ENCODE results near the gene NRIP1. TPM values are rescaled to one million over a fixed set of nuclear protein-coding genes. Genes with fewer than 3 reads are reported as not detected.

NRIP1 gene
- total and polyA plus RNA-seq, 2 of the 8 experiments (the other 6 are each of a cell fraction or from before 2014, with no cell fraction given) = 1.5 to 9.3 TPM

- WGBS, 2 experiments (ENCODE audit: extremely low coverage in 1 of 2, insufficient coverage in 1 of 2, insufficient read length in 1 of 2, insufficient replicate concordance in 2 of 2, low coverage in 1 of 2, low lambda C conversion rate in 2 of 2, missing lambda C conversion rate in 1 of 2) = 95% methylated on average over 3 of the region's 3 CpGs; no CpG with 5 or more reads in 1 of the 2 experiments
- no peaks in the 10 kb centered on the region for H4K20me1 ChIP-seq (replicated peaks in 1 of 2; ENCODE audit: control insufficient read depth in 1 of 2, insufficient read depth in 2 of 2, low read length in 2 of 2)
- no peak overlapping the region for H2AK5ac ChIP-seq (ENCODE audit: low read depth, low read length)
- H2AFZ ChIP-seq (ENCODE audit: low read length) = no peak overlapping the region
- no peak overlapping the region for H2BK120ac ChIP-seq (replicated peaks; ENCODE audit: low read depth, low read length)
- H3K79me1 ChIP-seq (ENCODE audit: low read depth, low read length) = no peaks in the 10 kb centered on the region
- no peaks in the 10 kb centered on the region for H3K79me2 ChIP-seq (ENCODE audit: control insufficient read depth in 1 of 2, insufficient read depth in 2 of 2, low read length in 2 of 2)
- H3K4ac ChIP-seq (replicated peaks; ENCODE audit: insufficient read length, low read depth, low read length) = no peak overlapping the region
- peaks cover 0 to 4% (median 0%) of the 10 kb centered on the region in 4 experiments; a peak in 1 of 7 replicates for H3K4me1 ChIP-seq (replicated peaks in 1 of 4; ENCODE audit: control insufficient read depth in 3 of 4, insufficient read depth in 4 of 4, low read length in 3 of 4)
- FAIRE-seq = no peak
- H3K23me2 ChIP-seq (ENCODE audit: low read depth, low read length) = no peaks in the 10 kb centered on the region
- no peak overlapping the region for H3K4me2 ChIP-seq (ENCODE audit: insufficient read depth in 1 of 2, low read depth in 2 of 2, low read length in 2 of 2)
- H3K9ac ChIP-seq (replicated peaks in 1 of 4; ENCODE audit: extremely low read depth in 1 of 4, low read depth in 3 of 4, low read length in 3 of 4) = no peak overlapping the region
- ChIA-PET POLR2A (ENCODE audit: partially characterized antibody) (no interaction called here), CTCF (ENCODE audit: partially characterized antibody) (no interaction called here)
- no peak for DNase-seq (ENCODE audit: low read depth in 1 of 2, low spot score in 2 of 2)
- H3K27ac ChIP-seq (ENCODE audit: low read depth, low read length) = no peak overlapping the region
- no peak overlapping the region for H3K4me3 ChIP-seq (ENCODE audit: extremely low read depth in 1 of 4, insufficient read depth in 2 of 4, low read depth in 3 of 4, low read length in 4 of 4)
- H2BK15ac ChIP-seq (ENCODE audit: low read length) = no peak overlapping the region
- H2BK12ac ChIP-seq (ENCODE audit: low read depth, low read length) = no peak overlapping the region
- no peak overlapping the region for H2BK5ac ChIP-seq (ENCODE audit: low read depth, low read length)
- no peak overlapping the region for H4K5ac ChIP-seq (ENCODE audit: insufficient read length, low read depth, low read length)
- H3K27me3 ChIP-seq (replicated peaks in 1 of 4; ENCODE audit: control insufficient read depth in 3 of 4, extremely low read depth in 1 of 4, insufficient read depth in 3 of 4, low read length in 3 of 4) = no peaks in the 10 kb centered on the region
- no peaks in the 10 kb centered on the region for H3K9me3 ChIP-seq (ENCODE audit: insufficient read depth in 2 of 2, low read depth in 1 of 2, low read length in 1 of 2)
- H2BK20ac ChIP-seq (ENCODE audit: low read length) = no peak overlapping the region
- H4K91ac ChIP-seq (replicated peaks; ENCODE audit: insufficient read length, low read length) = no peak overlapping the region
- H4K8ac ChIP-seq (ENCODE audit: extremely low read depth, insufficient read depth, low read length) = no peak overlapping the region
- H3K56ac ChIP-seq (replicated peaks; ENCODE audit: insufficient read length, low read depth, low read length) = no peak overlapping the region
- H3K36me3 ChIP-seq (ENCODE audit: control insufficient read depth in 2 of 4, insufficient read depth in 4 of 4, low read length in 3 of 4) = no peaks in the 10 kb centered on the region
- H3K23ac ChIP-seq (ENCODE audit: insufficient read length) = no peak overlapping the region
- H3K18ac ChIP-seq (ENCODE audit: extremely low read depth, low read length) = no peak overlapping the region
- H3K14ac ChIP-seq (ENCODE audit: insufficient read length) = no peak overlapping the region
- TF ChIP-seq RAD21 (IDR thresholded peaks at IDR 0.05 in 1 of 2, conservative IDR thresholded peaks at IDR 0.05 in 1 of 2; ENCODE audit: low read depth in 2 of 2, low read length in 2 of 2) (no peak), SIX5 (IDR thresholded peaks at IDR 0.05; ENCODE audit: low read depth, low read length) (no peak), POLR2AphosphoS5 (IDR thresholded peaks at IDR 0.05; ENCODE audit: low read depth, low read length) (no peak), KDM4A (IDR thresholded peaks at IDR 0.05; ENCODE audit: low read depth, low read length, severe bottlenecking) (no peak), JUND (IDR thresholded peaks at IDR 0.05; ENCODE audit: low read length) (no peak), ATF3 (IDR thresholded peaks at IDR 0.05; ENCODE audit: insufficient read depth, low read depth, low read length) (no peak), CREB1 (IDR thresholded peaks at IDR 0.05) (no peak), TEAD4 (IDR thresholded peaks at IDR 0.05; ENCODE audit: low read depth, low read length) (no peak), EP300 (IDR thresholded peaks at IDR 0.05; ENCODE audit: borderline replicate concordance in 1 of 2, low read depth in 2 of 2, low read length in 2 of 2) (no peak), BCL11A (IDR thresholded peaks at IDR 0.05; ENCODE audit: low read depth in 2 of 2, low read length in 2 of 2) (no peak), EGR1 (IDR thresholded peaks at IDR 0.05; ENCODE audit: borderline replicate concordance, low read depth, low read length) (no peak), RNF2 (IDR thresholded peaks at IDR 0.05; ENCODE audit: borderline replicate concordance, low read depth, low read length, missing control alignments, poor library complexity, severe bottlenecking) (no peak), CHD2 (IDR thresholded peaks at IDR 0.05; ENCODE audit: low read length) (no peak), HDAC2 (IDR thresholded peaks at IDR 0.05; ENCODE audit: borderline replicate concordance in 1 of 2, low read depth in 2 of 2, low read length in 2 of 2) (no peak)
These were observed 32.8 kb upstream of the NRIP1 start for GRCh38 chr21:15097580-15097979.
